Activated naive CD4-positive, alpha-beta T cell treated with anti-CD3 and anti-CD28 coated beads, Interleukin-2, amount 10 ng/mL, durations not matched to agents 7 days and 5 days (primary cell): ENCODE measurements around the gene TMEM26.
A peak's percentile ranks its signal among the peaks of the same experiment; 100 is the strongest.

Experiments used
- CTCF ChIA-PET: fragments of 350-600 bp; sonication (Branson Sonifier 250); formaldehyde crosslinking; loops from one replicate; lab custom pipeline; 2021; ENCODE audit warnings: antibody characterized with exemption; lab: Charles Lee
- DNase-seq: peaks from one replicate; pipeline ENCODE4 v3.0.0-alpha.2; 2020
- H3K27ac Mint-ChIP-seq: one replicate; pipeline ENCODE4 v1.8.0; 2021; ENCODE audit warnings: mild to moderate bottlenecking, moderate library complexity, mixed read lengths
- H3K27me3 Mint-ChIP-seq: one replicate; pipeline ENCODE4 v1.8.0; 2021; ENCODE audit warnings: mild to moderate bottlenecking, mixed read lengths
- H3K36me3 Mint-ChIP-seq: one replicate; pipeline ENCODE4 v1.8.0; 2021; ENCODE audit warnings: mixed read lengths
- H3K4me1 Mint-ChIP-seq: one replicate; pipeline ENCODE4 v1.8.0; 2021; ENCODE audit warnings: mixed read lengths
- H3K4me3 Mint-ChIP-seq: one replicate; pipeline ENCODE4 v1.8.0; 2021; ENCODE audit warnings: mild to moderate bottlenecking, moderate library complexity, mixed read lengths
- H3K9me3 Mint-ChIP-seq: one replicate; pipeline ENCODE4 v1.8.0; 2021; ENCODE audit warnings: mixed read lengths

The TMEM26 gene

DNA sequence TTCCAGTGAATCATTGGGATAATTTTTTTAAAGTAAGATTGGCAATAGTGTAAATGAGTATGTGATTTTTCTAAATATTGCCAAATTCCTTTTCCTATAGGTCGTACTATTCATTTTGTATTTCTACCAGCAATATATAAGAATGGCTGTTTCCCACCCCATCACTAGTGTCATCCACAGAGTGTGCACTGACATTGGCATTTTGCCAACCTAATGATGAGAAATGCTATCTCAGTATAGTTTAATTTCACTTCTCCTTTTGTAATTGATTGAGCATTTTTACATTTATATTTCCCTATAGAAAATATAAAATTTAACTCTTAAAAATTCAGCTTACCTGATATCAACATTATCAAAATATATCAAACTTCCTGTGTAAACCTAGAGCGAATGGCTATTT, 17.6 kb upstream of the TMEM26 start:
- no peak for DNase-seq
- Mint-ChIP-seq H3K4me1 (no peaks in the 10 kb centered on the region), H3K4me3 (no peak overlapping the region), H3K27me3 (no peaks in the 10 kb centered on the region), H3K27ac (no peak overlapping the region), H3K9me3 (no peaks in the 10 kb centered on the region), H3K36me3 (no peaks in the 10 kb centered on the region)
- CTCF ChIA-PET, result no interaction called here

DNA sequence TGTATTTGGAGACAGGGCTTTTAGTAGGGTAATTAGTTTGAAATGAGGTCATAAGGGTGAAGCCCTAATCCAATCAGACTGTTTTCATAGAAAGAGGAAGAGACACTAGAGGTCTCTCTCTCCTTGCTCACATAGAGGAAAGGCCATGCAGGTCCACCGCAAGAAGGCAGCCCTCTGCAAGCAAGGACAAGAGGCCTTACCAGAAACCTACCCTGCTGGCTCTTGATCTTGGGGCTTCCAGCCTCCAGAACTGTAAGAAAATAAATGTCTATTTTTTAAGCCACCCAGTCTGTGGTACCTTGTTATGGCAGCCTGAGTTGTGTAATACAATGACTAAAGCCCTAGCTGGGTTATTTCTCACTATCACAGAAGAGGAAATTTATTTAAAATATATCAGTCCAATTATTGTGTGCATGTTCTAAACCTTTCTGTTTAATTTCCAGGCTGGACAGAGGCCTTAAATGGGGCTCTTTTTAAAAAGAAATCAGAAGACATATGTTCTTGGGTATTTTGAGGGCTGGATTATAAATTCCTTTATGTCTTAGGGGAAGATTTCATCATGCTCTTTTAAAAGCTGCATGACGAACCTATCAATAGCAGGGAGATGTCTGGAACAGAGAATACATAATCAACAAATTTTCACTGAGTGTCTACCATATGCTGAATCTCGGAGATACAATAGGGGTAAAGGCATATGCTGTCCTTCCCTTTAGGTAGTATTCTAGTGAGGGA, 12.9 kb upstream of the TMEM26 start:
- H3K27me3 Mint-ChIP-seq, result no peaks in the 10 kb centered on the region
- H3K4me3 Mint-ChIP-seq, result no peak overlapping the region
- H3K4me1 Mint-ChIP-seq, result no peaks in the 10 kb centered on the region
- H3K36me3 Mint-ChIP-seq, result no peaks in the 10 kb centered on the region
- DNase-seq, result no peak
- CTCF ChIA-PET, result no interaction called here
- no peak overlapping the region for H3K27ac Mint-ChIP-seq
- H3K9me3 Mint-ChIP-seq, result no peaks in the 10 kb centered on the region

DNA sequence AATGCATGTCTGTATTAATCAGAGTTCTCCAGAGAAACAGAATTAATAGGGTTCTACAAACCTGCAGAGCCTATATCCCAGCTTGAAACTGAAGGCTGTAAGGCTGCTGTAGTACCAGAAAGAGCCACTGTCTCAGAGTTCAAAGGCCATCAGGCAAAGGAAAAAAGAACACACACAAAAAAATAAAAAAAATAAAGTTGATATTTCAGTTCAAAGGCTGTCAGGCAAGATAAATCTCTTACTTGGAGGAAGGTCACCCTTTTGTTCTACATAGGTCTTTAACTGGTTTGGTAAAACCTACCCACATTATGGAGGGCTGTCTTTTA, 12.0 kb upstream of the TMEM26 start:
- Mint-ChIP-seq H3K4me1 (no peaks in the 10 kb centered on the region), H3K27ac (no peak overlapping the region), H3K9me3 (no peaks in the 10 kb centered on the region), H3K4me3 (no peak overlapping the region), H3K27me3 (no peaks in the 10 kb centered on the region), H3K36me3 (no peaks in the 10 kb centered on the region)
- CTCF ChIA-PET, result no interaction called here
- DNase-seq, result no peak

DNA sequence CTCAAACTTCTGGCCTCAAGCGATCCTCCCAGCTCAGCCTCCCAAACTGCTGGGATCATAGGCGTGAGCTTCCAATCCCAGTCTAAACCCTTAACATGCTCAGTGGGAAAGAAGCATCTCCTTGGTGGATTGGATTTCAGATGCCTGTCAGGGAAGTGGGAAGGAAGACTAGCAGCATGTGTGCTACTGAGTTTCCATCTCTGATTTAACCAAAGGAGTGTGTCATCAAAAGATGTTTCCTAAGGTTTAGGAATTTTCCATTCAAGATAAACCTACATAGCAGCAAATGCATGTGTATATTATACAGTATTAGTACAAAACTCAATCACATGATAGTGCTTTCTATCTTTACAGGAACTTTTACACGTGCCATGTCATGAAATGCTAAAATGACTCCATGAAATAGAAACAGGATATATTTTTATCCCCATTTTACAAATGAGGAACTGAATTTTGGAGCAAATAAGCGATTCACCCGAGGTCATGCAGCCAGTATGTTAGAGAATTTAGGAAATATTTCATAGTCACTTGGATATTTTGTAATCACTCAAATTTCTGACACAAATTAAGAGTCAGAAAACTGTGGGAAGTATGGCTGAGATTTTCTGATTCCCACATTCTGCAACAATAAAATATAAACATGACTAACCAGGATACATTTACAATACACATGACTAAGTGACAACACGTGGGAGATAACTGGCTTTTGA, 11.4 kb upstream of the TMEM26 start:
- Mint-ChIP-seq H3K4me1 (no peaks in the 10 kb centered on the region), H3K9me3 (no peaks in the 10 kb centered on the region), H3K27me3 (no peaks in the 10 kb centered on the region), H3K27ac (no peak overlapping the region), H3K36me3 (no peaks in the 10 kb centered on the region), H3K4me3 (no peak overlapping the region)
- DNase-seq, result no peak
- CTCF ChIA-PET, result no interaction called here

DNA sequence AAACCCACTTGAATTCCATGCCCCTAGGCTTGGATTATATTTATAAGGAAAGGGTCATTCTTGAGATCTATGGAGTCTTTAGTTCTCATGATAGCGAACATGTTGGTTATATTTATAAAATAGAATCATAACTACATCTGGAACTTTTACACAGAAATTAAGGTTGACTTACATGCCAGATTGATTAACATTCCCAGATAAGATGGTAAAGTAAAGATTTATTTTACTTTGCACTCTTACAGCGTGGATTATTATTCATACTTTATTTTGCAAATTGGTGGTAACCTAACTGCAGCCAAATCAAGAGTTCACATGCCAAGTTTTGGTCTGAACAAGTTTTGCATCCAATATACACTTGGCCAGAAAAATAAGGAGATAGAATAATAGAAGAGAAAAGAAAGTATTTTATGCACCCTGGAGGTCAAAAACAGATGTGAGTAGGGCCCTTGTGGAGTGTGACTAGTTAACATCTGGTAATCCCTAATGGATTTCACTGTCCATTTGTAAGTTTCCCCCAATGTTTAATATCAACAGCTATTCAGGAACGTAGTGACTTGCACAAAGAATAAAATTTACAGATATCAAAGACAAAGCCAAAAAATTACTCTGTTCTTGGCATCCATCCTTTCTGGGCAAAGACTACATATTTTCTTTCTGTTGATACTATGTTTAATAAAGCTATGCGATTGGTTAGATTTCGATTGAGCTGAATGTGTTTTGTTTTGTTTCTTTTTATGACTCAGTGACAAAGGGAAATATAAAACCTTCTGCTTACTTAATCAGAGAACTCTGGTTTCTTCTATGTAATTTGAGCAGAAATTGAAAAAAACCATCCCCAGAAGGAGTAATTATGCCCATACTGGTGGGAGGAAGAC, 10.1 kb upstream of the TMEM26 start:
- CTCF ChIA-PET, result no interaction called here
- Mint-ChIP-seq H3K4me3 (no peak overlapping the region), H3K27ac (no peak overlapping the region), H3K4me1 (no peaks in the 10 kb centered on the region), H3K9me3 (no peaks in the 10 kb centered on the region), H3K36me3 (no peaks in the 10 kb centered on the region), H3K27me3 (peaks cover 2% of the 10 kb centered on the region)
- no peak for DNase-seq

DNA sequence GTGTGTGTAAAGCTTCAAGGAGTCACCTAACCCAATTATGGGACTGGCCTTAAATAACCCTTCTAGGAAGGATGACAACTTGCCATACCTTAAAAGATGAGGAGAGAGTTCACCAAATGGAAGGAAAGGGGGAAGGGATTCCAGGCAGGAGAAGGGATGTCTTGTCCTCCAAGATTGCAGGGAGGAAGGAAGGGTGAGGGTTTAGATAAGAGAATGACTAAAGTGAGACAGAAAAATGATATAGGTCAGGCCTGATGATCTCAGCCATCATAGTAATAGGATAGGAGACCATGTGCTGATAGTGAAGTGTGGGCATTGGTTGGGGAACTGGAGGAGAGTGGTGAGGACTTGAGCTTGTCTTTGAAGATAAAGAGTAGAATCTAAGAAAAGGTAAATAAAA, 7.7 kb upstream of the TMEM26 start:
- DNase-seq, result no peak
- peaks cover 9% of the 10 kb centered on the region for H3K27me3 Mint-ChIP-seq
- H3K27ac Mint-ChIP-seq, result no peak overlapping the region
- CTCF ChIA-PET, result no interaction called here
- H3K4me1 Mint-ChIP-seq, result no peaks in the 10 kb centered on the region
- H3K36me3 Mint-ChIP-seq, result no peaks in the 10 kb centered on the region
- H3K9me3 Mint-ChIP-seq, result no peaks in the 10 kb centered on the region
- H3K4me3 Mint-ChIP-seq, result no peak overlapping the region

DNA sequence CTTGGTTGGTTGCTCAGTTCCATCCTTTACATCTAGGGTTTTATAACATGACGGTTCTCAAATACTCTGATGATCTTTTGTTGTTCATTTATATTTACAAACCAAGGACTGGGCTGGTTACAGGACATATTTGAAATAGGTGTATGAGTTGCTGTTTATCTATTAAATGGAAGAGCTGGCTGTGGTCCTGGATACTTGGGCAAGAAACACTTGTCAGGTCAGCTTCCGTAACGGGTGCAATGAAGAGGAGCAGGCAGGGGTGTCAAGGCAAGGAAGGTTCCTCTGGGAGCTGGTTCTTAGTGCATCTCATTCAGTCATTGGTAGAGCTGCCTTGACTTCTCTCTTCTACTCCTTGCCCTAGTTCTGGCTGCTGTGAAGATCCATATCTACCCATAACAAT, 4.8 kb upstream of the TMEM26 start:
- Mint-ChIP-seq H3K4me1 (no peaks in the 10 kb centered on the region), H3K36me3 (no peaks in the 10 kb centered on the region), H3K27me3 (peaks cover 30% of the 10 kb centered on the region), H3K27ac (no peak overlapping the region), H3K4me3 (no peak overlapping the region), H3K9me3 (no peaks in the 10 kb centered on the region)
- no peak for DNase-seq
- CTCF ChIA-PET, result interaction anchor here (0.9 kb wide), 1 partner anchor 19 kb away, joined by 3 read pairs; no protein-coding TSS in a partner anchor

DNA sequence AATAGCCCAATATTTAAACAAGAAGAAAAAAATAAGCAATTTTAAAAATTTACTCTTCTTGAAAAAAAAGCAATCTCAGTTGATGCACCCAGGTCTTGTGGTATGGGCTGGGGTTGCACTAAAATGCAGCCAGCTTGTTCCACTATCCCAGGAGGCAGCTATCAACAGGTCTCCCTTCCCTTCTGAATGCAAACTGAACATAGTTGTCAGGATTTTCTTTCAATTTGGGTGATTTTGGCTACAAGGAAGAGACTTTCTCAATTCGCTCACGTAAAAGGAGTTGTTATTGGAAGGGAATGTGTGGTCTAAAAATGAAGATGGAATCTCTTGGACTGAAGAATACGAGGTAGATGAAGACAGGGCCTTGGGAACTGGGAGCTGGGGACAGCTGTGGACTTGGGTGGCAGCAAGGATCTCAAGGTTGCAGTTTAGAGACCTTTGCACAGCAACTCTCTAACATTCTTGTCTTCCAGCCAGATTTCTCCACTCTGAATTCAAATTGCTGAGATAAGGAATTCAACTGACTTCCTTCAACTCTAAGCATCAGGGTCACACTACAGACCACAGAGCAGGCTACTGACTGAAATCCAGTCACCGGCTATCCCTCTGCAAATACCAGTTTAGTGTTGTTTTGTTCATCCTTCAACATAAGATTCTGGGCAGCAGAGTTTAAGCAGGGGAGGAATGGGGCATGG, 3.1 kb upstream of the TMEM26 start:
- no peak overlapping the region for H3K4me3 Mint-ChIP-seq
- no peaks in the 10 kb centered on the region for H3K9me3 Mint-ChIP-seq
- H3K27ac Mint-ChIP-seq, result no peak overlapping the region
- peaks cover 47% of the 10 kb centered on the region for H3K27me3 Mint-ChIP-seq
- no peaks in the 10 kb centered on the region for H3K36me3 Mint-ChIP-seq
- DNase-seq, result no peak
- H3K4me1 Mint-ChIP-seq, result peaks cover 5% of the 10 kb centered on the region
- CTCF ChIA-PET, result no interaction called here

DNA sequence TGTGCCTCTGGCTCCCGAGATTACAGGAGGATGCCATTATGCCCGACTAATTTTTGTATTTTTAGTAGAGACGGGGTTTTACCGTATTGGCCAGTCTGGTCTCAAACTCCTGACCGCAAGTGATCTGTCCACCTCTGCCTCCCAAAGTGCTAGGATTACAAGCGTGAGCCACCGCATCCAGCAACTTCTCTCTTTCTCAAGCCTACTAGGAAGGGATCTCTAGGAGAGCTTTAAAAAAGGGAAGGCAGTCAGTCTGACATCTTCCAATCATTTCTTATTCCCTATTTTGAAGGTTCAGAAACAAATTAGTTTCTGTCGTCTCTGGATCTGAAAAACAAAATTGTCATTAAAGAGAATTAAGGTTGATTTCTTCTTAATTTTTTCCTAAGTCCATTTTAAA, 2.5 kb upstream of the TMEM26 start:
- peaks cover 51% of the 10 kb centered on the region for H3K27me3 Mint-ChIP-seq
- CTCF ChIA-PET, result no interaction called here
- no peaks in the 10 kb centered on the region for H3K9me3 Mint-ChIP-seq
- H3K27ac Mint-ChIP-seq, result no peak overlapping the region
- H3K4me3 Mint-ChIP-seq, result no peak overlapping the region
- DNase-seq, result no peak
- no peaks in the 10 kb centered on the region for H3K36me3 Mint-ChIP-seq
- H3K4me1 Mint-ChIP-seq, result peaks cover 5% of the 10 kb centered on the region

DNA sequence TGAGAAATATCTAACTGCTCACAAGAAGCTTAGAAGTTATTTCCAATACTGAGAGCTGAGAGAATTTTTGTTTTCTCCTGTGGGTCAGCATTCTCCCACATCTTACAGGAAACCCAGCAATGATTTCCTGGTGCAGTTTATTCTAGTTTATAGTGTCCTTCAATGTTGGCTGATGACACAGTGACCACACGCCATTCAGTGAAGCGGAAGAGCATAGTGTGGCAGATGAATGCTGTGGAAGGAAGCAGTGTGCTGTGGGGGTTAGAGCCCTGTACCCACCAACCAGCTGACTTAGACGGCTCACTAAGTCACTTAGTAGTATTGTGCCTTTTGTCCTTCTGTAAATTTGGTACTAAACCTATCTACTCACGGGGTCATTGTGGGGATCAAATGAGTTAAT, 1.4 kb upstream of the TMEM26 start:
- Mint-ChIP-seq H3K27ac (no peak overlapping the region), H3K4me3 (no peak overlapping the region), H3K36me3 (no peaks in the 10 kb centered on the region), H3K9me3 (no peaks in the 10 kb centered on the region), H3K27me3 (peaks cover 51% of the 10 kb centered on the region), H3K4me1 (peaks cover 5% of the 10 kb centered on the region)
- no peak for DNase-seq
- CTCF ChIA-PET, result no interaction called here

DNA sequence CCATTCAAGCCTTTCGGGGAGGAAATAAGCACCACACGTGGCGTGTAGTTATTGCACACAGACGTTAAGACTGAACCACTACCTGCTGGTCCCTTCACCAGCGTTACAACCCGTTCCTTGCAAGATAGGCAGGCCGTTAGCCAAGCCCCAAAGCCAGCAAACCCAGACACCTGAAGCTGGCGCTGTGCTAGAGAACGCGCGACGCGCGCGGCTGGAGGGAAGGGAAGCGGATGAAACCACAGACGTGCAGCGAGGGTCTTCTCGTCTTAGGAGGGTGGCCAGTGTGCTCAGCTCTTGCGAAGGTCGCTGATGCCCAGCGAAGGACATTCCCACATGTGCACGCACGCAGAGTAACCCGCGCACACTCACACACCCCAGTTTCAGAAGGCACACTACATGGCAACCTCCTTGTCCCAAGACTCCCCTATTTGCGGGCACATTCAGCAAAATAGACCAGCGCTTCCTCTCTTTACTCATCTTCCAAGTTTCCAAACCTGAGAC, 980 bp downstream of the TMEM26 start:
- peaks cover 47% of the 10 kb centered on the region for H3K27me3 Mint-ChIP-seq
- peak overlapping the region; percentile 18 for H3K4me3 Mint-ChIP-seq
- no peaks in the 10 kb centered on the region for H3K36me3 Mint-ChIP-seq
- CTCF ChIA-PET, result no interaction called here
- peaks cover 5% of the 10 kb centered on the region for H3K4me1 Mint-ChIP-seq
- H3K27ac Mint-ChIP-seq, result no peak overlapping the region
- DNase-seq, result no peak
- H3K9me3 Mint-ChIP-seq, result no peaks in the 10 kb centered on the region

DNA sequence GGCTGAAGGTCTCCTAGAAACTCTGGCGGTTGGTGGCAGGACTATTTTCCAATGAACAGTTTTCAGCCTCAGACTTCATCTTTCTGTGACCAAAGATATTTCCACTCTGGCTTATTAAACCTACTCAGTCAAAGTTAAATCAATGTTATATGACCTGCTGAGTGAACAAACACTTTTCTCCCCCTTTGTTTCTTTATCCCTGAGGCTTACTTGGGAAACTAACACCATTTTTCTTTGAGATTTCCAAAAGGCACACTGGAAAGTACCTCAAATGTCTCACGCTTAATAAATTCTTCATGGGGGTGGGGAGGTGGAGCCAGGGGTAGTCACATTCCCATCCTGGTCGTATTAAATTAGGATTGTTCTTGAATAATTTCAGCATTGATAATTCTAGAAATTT, 1.8 kb downstream of the TMEM26 start:
- H3K27ac Mint-ChIP-seq, result no peak overlapping the region
- peaks cover 45% of the 10 kb centered on the region for H3K27me3 Mint-ChIP-seq
- H3K4me1 Mint-ChIP-seq, result peaks cover 5% of the 10 kb centered on the region
- no peak for DNase-seq
- no peak overlapping the region for H3K4me3 Mint-ChIP-seq
- H3K9me3 Mint-ChIP-seq, result no peaks in the 10 kb centered on the region
- CTCF ChIA-PET, result no interaction called here
- H3K36me3 Mint-ChIP-seq, result no peaks in the 10 kb centered on the region

DNA sequence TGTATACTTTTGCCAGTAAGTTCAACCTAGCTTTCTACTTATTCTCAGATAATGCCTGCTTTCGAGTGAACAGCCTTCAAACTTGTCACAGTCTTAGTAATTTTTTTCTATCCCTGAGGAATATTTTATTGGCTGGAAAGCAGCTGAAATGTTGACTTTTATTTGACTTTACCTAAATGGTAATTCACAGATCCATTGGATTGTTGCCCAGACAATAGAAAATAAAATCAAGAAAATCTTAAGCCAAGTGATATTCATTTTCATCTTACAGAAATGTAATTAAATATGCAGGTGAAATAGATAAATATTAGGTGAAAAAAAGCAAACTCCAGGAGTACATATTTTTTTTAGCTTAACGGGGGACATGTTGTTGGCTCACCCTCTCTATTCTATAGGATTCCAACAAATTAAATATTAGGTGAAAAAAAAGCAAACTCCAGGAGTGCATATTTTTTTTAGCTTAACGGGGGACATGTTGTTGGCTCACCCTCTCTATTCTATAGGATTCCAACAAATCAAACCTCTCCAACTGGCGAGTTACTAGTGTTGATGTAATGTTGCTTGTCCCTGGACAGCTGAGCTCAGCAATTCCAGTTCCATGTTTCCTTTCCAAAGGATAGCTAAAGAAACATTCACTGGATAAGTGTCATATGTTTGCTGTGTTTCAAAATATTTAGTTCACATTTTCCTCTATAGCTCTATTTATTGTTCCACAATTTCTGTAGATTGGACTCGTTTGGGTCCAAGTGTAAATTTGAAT, 4.2 kb downstream of the TMEM26 start:
- no peak for DNase-seq
- H3K9me3 Mint-ChIP-seq, result no peaks in the 10 kb centered on the region
- peaks cover 29% of the 10 kb centered on the region for H3K27me3 Mint-ChIP-seq
- CTCF ChIA-PET, result no interaction called here
- H3K27ac Mint-ChIP-seq, result no peak overlapping the region
- peaks cover 5% of the 10 kb centered on the region for H3K4me1 Mint-ChIP-seq
- no peaks in the 10 kb centered on the region for H3K36me3 Mint-ChIP-seq
- H3K4me3 Mint-ChIP-seq, result no peak overlapping the region
